Measurements from ENCODE around the gene POMC.
A peak's percentile ranks its signal among the peaks of the same experiment; 100 is the strongest.
"Not testable (repeated sequence)": the region's sequence is repeated elsewhere in the genome, so short reads cannot be mapped to it uniquely, and the experiment has no call there.

POMC gene

DNA sequence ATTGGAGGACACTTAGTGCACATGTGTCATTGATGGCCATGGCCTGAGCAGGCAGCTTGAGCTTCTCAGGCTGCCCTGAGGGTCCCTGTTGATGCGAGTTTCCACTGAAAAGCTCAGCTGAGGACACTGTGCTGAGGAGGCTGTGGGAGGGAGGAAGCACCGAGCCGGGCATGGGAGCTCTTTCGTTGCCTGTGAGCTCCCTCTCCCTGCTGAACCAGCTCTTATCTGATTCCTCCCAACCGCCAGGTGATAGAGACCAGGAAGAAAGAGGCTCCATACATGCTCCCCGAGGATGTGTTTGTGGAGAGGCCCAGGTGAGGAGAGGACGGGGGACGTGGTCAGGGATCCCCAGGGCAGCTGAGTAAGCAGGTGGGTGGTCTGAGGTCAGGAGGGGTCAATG lies 27.3 kb downstream of the POMC start:
- DNase-seq (ENCODE audit: low read depth), result no peak
- TF ChIP-seq, protein P1, sequence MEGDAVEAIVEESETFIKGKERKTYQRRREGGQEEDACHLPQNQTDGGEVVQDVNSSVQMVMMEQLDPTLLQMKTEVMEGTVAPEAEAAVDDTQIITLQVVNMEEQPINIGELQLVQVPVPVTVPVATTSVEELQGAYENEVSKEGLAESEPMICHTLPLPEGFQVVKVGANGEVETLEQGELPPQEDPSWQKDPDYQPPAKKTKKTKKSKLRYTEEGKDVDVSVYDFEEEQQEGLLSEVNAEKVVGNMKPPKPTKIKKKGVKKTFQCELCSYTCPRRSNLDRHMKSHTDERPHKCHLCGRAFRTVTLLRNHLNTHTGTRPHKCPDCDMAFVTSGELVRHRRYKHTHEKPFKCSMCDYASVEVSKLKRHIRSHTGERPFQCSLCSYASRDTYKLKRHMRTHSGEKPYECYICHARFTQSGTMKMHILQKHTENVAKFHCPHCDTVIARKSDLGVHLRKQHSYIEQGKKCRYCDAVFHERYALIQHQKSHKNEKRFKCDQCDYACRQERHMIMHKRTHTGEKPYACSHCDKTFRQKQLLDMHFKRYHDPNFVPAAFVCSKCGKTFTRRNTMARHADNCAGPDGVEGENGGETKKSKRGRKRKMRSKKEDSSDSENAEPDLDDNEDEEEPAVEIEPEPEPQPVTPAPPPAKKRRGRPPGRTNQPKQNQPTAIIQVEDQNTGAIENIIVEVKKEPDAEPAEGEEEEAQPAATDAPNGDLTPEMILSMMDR (IDR thresholded peaks at IDR 0.05; ENCODE audit: insufficient read depth, low read depth, low read length, missing control alignments), result no peak
- no peak overlapping the region for H3K4me3 ChIP-seq (ENCODE audit: low read length)

DNA sequence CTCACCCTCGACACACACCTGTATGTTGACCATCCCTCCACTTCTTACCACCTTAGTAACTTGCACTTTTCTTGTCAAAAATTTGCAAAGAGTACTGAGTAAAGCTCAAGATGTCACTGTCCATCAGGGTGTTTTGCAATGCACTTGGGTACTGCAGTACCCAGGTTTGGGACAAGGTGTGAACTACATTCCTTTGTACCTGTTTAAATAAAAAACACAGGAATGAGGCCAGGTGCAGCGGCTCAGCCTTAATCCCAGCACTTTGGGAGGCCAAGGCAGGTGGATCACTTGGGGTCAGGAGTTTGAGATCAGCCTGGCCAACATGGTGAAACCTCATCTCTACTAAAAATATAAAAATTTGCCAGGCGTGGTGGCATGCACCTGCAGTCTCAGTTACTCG lies 27.8 kb downstream of the POMC start:
- not testable (repeated sequence) for DNase-seq (ENCODE audit: low read depth); H3K4me3 ChIP-seq (ENCODE audit: low read length)

DNA sequence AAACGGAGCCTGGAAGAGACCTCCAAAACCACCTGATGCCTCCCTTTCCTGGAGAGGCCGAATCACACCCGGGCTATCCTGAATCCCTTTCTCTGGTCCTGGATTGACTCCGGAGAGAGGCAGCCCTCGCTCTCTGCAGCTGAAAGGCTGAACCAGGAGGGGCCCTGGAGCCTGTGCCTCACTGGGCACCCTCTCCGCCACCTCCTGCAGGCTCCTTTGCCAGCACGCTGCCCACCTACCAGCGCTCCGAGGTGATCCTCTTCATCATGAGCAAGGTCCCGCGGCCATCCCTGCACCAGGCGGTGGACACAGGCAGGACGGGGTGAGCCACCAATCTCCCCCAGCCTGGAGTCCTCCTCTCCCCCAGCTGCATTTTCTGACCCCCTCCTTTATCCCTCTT lies 35.7 kb downstream of the POMC start:
- DNase-seq (ENCODE audit: low read depth), result no peak
- no peak overlapping the region for H3K4me3 ChIP-seq (ENCODE audit: low read length)
- TF ChIP-seq, protein P1 (IDR thresholded peaks at IDR 0.05; ENCODE audit: insufficient read depth, low read depth, low read length, missing control alignments), result no peak

DNA sequence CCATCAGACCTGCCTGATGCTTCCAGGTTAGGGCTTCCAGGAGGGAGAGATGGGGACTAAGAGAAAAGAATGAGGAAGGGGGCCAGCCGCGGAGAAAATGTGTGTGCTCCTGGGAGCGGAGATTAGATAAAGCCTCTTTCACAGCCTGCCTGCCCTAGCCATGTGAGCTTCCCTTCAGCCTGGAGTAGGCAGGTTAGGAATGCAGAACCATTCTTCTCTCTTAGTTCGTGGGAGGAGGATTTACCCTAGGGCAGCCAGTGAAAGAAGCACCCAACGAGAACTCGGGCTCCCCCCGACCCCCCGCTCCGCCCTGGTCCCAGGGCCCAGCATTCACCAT lies 36.1 kb downstream of the POMC start:
- TF ChIP-seq, protein P1 (IDR thresholded peaks at IDR 0.05; ENCODE audit: insufficient read depth, low read depth, low read length, missing control alignments), result no peak
- H3K4me3 ChIP-seq (ENCODE audit: low read length), result peak overlapping the region; percentile 3
- DNase-seq (ENCODE audit: low read depth), result no peak

DNA sequence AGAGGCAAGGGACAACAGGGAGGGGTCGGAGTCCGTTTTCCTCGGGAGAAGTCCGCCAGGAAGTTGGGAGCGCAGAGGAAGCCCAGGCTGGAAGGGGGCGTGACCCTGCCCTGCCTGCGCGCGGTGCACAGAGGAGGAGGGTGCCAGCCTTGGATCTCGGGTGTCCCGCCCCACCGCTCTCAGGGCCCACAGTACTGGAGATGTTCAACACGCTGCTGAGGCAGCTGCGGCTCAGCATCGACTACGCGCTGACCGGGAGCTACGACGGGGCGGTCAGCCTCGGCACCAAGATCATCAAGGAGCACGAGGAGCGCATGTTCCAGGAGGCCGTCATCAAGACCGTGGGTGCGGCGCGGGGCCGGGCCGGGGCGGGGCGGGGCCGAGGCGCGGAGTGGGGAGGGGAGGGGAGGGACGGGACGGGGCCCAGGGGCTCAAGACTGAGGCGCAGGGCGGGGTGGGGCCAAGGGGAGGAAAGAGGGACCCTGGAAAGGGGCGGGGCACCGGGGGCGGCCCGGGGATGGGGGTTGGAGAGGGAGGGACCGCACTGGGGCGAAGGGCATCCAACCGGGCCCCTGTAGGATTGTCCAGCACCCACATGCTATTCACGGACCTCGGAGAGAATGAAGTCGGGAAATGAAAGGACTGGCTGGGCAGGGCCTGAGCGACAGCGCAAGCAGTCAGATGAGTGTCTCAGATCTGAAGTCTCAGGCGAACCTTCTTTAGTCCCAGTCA lies 36.6 kb downstream of the POMC start:
- TF ChIP-seq, protein P1 (IDR thresholded peaks at IDR 0.05; ENCODE audit: insufficient read depth, low read depth, low read length, missing control alignments), result no peak
- peak; percentile 20 for DNase-seq (ENCODE audit: low read depth)
- peak overlapping the region; percentile 3 for H3K4me3 ChIP-seq (ENCODE audit: low read length)

DNA sequence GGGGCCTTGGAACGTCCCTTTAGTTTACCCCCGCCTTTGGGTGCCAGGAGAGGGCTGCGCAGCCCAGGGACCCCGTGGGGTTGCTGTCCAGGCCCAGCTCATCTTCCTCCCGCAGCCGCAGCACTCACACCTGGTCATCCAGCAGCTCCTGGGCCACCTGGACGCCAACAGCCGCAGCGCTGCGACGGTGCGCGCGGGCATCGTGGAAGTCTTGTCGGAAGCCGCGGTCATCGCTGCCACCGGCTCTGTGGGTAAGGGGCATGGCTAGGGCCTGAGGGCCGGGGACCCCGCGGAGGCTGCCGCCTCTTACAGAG lies 37.2 kb downstream of the POMC start:
- no peak overlapping the region for H3K4me3 ChIP-seq (ENCODE audit: low read length)
- DNase-seq (ENCODE audit: low read depth), result no peak
- TF ChIP-seq, protein P1 (IDR thresholded peaks at IDR 0.05; ENCODE audit: insufficient read depth, low read depth, low read length, missing control alignments), result no peak

DNA sequence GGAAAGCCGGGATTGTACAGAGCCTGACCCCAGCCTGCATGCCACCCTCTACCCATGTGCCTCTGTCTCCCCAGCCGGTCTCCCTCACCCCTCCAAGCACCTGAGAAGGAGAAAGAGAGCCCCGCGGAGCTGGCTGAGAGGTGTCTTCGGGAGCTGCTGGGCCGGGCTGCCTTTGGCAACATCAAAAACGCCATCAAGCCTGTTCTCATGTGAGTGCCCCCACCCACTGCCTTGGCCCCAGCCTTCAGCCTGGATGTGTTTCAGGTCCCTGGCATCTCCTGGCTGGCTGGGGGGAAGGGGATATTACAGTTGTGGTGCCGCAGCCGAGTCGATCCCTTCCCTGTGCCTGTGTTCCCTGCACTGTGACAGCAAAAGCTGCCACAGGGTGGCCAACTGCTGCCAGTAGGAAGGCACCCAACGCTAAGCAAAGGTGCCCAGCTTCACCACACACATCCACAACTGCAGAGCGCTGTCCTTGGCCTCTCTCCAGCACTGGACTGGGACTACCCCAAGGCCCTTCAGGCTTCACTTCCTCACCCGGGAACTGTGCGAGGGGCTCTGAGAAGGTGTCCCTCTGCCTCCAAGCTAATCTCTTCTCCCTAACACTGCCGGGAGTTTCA lies 38.4 kb downstream of the POMC start:
- TF ChIP-seq, protein P1 (IDR thresholded peaks at IDR 0.05; ENCODE audit: insufficient read depth, low read depth, low read length, missing control alignments), result no peak
- no peak for DNase-seq (ENCODE audit: low read depth)
- H3K4me3 ChIP-seq (ENCODE audit: low read length), result no peak overlapping the region

All from epithelial cell of esophagus (primary cell).